ENCODE results near the gene BCKDK. TPM values are rescaled to one million over a fixed set of nuclear protein-coding genes. Genes with fewer than 3 reads are reported as not detected.
A peak's percentile ranks its signal among the peaks of the same experiment; 100 is the strongest.

Gene BCKDK
- total and polyA plus RNA-seq, 2 of the 13 experiments (the other 11 are each of a cell fraction or from before 2014, with no cell fraction given): 24.9 to 42.6 TPM

- TF ChIP-seq NKX3-1 (CRISPR knock-in tag; IDR thresholded peaks at IDR 0.05): peak; percentile 86; the same call in 1 of the 2 replicates
- TF ChIP-seq SMAD9 (CRISPR knock-in tag; IDR thresholded peaks at IDR 0.05): no peak
- peak; percentile 80; the same call in 1 of the 2 replicates for TF ChIP-seq ZMAT3 (CRISPR knock-in tag; conservative IDR thresholded peaks at IDR 0.05)
- TF ChIP-seq JUNB (CRISPR knock-in tag; IDR thresholded peaks at IDR 0.05; ENCODE audit: borderline replicate concordance): no peak
- peak; percentile 95 for TF ChIP-seq TBX2 (CRISPR knock-in tag; IDR thresholded peaks at IDR 0.05; ENCODE audit: borderline replicate concordance)
- TF ChIP-seq ZNF703 (CRISPR knock-in tag; IDR thresholded peaks at IDR 0.05; ENCODE audit: borderline replicate concordance): no peak
- TF ChIP-seq ZNF775 (CRISPR knock-in tag; IDR thresholded peaks at IDR 0.05; ENCODE audit: borderline replicate concordance): 0 out of 2 replicates have a peak, but pooled peaks have one; percentile 28
- 0 out of 2 replicates have a peak, but pooled peaks have one; percentile 49 for TF ChIP-seq ZNF224 (CRISPR knock-in tag; IDR thresholded peaks at IDR 0.05)
- peak; percentile 82 for TF ChIP-seq GATAD2A (CRISPR knock-in tag; IDR thresholded peaks at IDR 0.05)
- TF ChIP-seq ZSCAN30 (CRISPR knock-in tag; IDR thresholded peaks at IDR 0.05): no peak
- TF ChIP-seq THAP11 (CRISPR knock-in tag; IDR thresholded peaks at IDR 0.05): peak; percentile 99
- TF ChIP-seq ZNF331 (CRISPR knock-in tag; IDR thresholded peaks at IDR 0.05): peak; percentile 31; the same call in 1 of the 2 replicates
- TF ChIP-seq PBX2 (CRISPR knock-in tag; IDR thresholded peaks at IDR 0.05): no peak
- peak; percentile 67 for TF ChIP-seq RXRA (CRISPR knock-in tag; IDR thresholded peaks at IDR 0.05)
- TF ChIP-seq TOPORS (CRISPR knock-in tag; IDR thresholded peaks at IDR 0.05): no peak
- TF ChIP-seq ZNF274 (CRISPR knock-in tag; IDR thresholded peaks at IDR 0.05): peak; percentile 77; the same call in 1 of the 2 replicates
- TF ChIP-seq, protein P1, sequence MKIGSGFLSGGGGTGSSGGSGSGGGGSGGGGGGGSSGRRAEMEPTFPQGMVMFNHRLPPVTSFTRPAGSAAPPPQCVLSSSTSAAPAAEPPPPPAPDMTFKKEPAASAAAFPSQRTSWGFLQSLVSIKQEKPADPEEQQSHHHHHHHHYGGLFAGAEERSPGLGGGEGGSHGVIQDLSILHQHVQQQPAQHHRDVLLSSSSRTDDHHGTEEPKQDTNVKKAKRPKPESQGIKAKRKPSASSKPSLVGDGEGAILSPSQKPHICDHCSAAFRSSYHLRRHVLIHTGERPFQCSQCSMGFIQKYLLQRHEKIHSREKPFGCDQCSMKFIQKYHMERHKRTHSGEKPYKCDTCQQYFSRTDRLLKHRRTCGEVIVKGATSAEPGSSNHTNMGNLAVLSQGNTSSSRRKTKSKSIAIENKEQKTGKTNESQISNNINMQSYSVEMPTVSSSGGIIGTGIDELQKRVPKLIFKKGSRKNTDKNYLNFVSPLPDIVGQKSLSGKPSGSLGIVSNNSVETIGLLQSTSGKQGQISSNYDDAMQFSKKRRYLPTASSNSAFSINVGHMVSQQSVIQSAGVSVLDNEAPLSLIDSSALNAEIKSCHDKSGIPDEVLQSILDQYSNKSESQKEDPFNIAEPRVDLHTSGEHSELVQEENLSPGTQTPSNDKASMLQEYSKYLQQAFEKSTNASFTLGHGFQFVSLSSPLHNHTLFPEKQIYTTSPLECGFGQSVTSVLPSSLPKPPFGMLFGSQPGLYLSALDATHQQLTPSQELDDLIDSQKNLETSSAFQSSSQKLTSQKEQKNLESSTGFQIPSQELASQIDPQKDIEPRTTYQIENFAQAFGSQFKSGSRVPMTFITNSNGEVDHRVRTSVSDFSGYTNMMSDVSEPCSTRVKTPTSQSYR (CRISPR knock-in tag; IDR thresholded peaks at IDR 0.05; ENCODE audit: borderline replicate concordance): peak; percentile 39; the same call in 1 of the 2 replicates
- no peak for TF ChIP-seq ZNF567 (CRISPR knock-in tag; IDR thresholded peaks at IDR 0.05; ENCODE audit: borderline replicate concordance)
- TF ChIP-seq NFYB (CRISPR knock-in tag; IDR thresholded peaks at IDR 0.05): peak; percentile 86
- TF ChIP-seq PLRG1 (conservative IDR thresholded peaks at IDR 0.05): no peak
- no peak for TF ChIP-seq ZNF292 (CRISPR knock-in tag; IDR thresholded peaks at IDR 0.05; ENCODE audit: borderline replicate concordance, low read depth)
- peak; percentile 43; the same call in 1 of the 2 replicates for TF ChIP-seq NFKB2 (CRISPR knock-in tag; IDR thresholded peaks at IDR 0.05; ENCODE audit: borderline replicate concordance)
- peak; percentile 93 for TF ChIP-seq ZC3H13 (CRISPR knock-in tag; IDR thresholded peaks at IDR 0.05)
- TF ChIP-seq, protein P2, sequence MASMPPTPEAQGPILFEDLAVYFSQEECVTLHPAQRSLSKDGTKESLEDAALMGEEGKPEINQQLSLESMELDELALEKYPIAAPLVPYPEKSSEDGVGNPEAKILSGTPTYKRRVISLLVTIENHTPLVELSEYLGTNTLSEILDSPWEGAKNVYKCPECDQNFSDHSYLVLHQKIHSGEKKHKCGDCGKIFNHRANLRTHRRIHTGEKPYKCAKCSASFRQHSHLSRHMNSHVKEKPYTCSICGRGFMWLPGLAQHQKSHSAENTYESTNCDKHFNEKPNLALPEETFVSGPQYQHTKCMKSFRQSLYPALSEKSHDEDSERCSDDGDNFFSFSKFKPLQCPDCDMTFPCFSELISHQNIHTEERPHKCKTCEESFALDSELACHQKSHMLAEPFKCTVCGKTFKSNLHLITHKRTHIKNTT (CRISPR knock-in tag; IDR thresholded peaks at IDR 0.05): 0 out of 2 replicates have a peak, but pooled peaks have one; percentile 44
- peak; percentile 86 for TF ChIP-seq KLF11 (CRISPR knock-in tag; IDR thresholded peaks at IDR 0.05)
Measured at GRCh38 chr16:31094424-31095120, 13.6 kb upstream of the BCKDK start, which contains the start of gene VKORC1 (continued).
